NCI-H187 (cell line): Measurements from ENCODE around the gene FBLN2.
A peak's percentile ranks its signal among the peaks of the same experiment; 100 is the strongest.

Source experiments
- DNase-seq, 2 experiments: peaks; one replicate each; lab custom pipeline; 2025; lab: John Stamatoyannopoulos, UW

FBLN2 gene

GRCh38 chr3:13648060-13649001 is 99.4 kb downstream of the FBLN2 start:
- DNase-seq: peak; percentile 46 to 55

- DNase-seq: peak in 1 of 2 experiments; percentile 1
Observed at GRCh38 chr3:13650210-13651056, 101.5 kb downstream of the FBLN2 start.

- DNase-seq: no peak
Observed at GRCh38 chr3:13651057-13651400, 102.1 kb downstream of the FBLN2 start.

- DNase-seq: no peak
Observed at GRCh38 chr3:13651775-13652428, 103.0 kb downstream of the FBLN2 start.

- DNase-seq: no peak
Observed at GRCh38 chr3:13652728-13653127, 103.8 kb downstream of the FBLN2 start.

DNA sequence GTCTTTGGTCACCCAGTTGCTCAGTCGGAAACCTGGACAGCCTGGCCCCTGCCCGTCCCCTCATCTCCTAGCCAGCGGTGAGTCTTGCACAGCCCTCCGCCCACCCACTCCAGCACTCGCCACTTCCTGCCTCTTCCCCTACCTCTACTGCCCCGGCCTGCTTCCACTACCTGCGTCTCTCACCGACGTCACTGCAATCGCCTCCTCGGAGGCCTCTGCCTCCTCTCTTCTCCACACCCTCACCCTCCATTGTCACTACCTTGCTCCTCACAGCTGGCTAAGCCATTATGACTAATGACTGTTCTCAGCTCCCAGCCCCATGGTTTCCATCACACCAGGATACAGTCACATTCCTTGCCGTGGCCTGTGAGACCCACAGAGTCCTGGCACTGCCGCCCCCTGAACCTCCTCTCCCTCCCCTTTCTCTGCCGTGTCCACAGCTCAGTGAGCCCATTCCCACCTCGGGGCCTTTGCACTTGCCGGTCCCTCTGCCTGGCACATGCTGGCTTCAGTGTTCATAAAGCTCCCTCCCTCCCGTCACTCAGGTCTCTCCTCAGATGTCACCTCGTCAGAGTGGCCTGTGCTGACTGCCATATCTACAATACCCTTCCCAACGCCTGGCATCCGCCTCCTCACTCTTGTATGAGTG is 104.8 kb downstream of the FBLN2 start:
- DNase-seq: no peak

GRCh38 chr3:13654330-13655060 is 105.6 kb downstream of the FBLN2 start:
- DNase-seq: no peak

- DNase-seq: no peak
Observed at GRCh38 chr3:13655061-13655913, 106.4 kb downstream of the FBLN2 start.

DNA sequence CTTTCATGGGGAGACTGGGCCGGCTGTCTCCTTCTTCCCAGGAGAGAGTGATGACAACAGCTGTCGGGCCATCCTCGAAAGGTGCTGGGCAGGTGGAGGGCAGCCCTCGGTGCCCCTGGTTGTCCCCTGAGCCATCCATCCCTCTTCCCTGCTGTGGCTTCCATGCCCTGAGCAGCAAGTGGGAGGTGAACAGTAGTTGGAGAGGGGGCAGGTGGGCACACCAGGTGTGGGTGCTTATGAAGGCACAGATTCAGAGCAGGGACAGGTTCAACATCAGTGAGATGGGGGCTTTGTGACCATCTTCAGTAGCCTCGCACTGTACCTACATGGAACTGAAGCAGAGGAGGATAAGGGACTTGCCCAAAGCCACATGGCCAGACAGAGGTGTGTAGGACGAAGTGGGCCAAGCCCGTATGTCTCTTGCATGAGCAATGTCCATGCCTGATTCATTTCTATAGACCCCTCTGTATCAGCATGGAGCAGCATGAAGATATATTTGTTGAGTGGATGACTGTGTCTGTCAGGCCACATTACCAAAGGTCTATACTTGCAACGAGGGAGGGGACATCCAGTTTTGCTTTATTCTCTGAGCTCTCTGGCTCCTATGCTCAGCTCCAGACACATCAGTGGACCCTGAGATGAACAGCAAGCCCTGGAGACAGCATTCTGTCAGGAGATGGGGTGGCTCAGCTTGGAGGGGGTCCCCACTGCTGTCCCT is 107.8 kb downstream of the FBLN2 start:
- no peak for DNase-seq

DNA sequence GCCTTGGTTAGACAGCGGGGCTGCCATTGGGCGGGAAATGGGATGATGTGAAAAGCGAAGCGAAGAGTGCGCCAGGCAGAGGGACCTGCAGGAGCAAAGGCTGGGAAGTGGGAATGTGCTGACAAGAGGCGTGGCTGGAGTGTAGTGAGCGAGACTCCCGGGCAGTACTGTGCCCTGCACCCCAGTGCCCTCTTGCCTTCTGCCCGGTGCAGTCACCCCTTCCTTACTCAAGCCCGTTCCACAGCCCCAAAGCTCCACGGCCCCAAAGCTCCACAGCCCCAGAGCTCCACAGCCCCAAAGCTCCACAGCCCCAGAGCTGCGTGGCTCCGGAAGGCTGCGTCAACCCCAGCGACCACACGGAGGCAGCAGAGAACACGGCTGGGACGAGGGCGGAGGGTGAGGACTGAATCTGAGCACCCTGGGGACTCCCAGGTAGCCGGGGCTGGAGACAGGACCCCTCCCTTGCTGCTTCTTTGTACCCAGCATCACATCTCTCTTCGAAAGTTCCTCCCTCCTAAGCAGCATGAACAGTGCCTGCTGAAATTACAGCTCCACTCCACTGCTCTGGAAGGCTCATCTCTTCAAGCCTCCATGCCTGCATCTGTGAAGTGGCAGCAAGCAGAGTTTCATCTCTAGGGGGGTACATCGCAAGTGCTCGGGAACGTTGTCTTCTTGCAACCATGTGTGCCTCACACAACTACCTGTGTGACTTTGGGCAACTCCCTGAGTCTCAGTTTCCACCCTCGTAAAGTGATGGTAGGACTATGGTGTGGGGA is 108.9 kb downstream of the FBLN2 start:
- peak in 1 of 2 experiments; percentile 2 for DNase-seq

DNA sequence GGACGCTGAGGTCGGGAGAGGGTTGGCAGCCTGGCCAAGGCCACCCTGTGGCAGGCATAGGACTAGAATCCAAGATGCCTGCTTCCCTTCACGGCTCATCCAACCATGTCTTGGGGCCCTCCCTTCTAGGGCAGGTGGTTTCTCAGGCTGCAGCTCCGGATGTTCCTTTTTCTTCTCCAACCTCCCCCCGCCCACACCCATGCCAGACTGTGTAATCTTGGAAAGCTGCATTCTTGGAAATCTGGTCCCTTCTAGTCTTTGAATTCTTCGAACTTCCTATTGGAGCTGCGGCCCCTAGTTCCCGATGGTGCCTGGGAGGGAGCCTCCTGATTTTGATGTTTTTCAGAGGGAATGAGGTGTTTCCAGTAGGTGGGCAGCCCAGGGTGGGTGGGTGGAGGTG is 109.8 kb downstream of the FBLN2 start:
- no peak for DNase-seq

GRCh38 chr3:13659221-13659969 is 110.5 kb downstream of the FBLN2 start:
- DNase-seq: no peak

GRCh38 chr3:13660042-13660874 is 111.3 kb downstream of the FBLN2 start:
- DNase-seq: no peak

GRCh38 chr3:13661121-13661520 is 112.2 kb downstream of the FBLN2 start:
- DNase-seq: no peak

GRCh38 chr3:13662238-13662847 is 113.4 kb downstream of the FBLN2 start:
- DNase-seq: no peak

GRCh38 chr3:13663781-13664535 is 115.0 kb downstream of the FBLN2 start:
- no peak for DNase-seq
